Sigmoid colon (tissue), 4 donors: ENCODE results near the gene MTUS2.

Experiments used
- CTCF ChIP-seq, 4 experiments: fragments of 450-650 bp in 3 of 4; fragments of 200-600 bp in 1 of 4; IDR thresholded peaks; one replicate each; pipeline ENCODE4 v1.5.1; 2016 to 2019; ENCODE audit warnings: antibody characterized with exemption in 4 of 4, mild to moderate bottlenecking in 3 of 4, moderate library complexity in 2 of 4
- EP300 ChIP-seq, 4 donors: sonication (generic); formaldehyde crosslinking; IDR thresholded peaks; one replicate each; pipeline ENCODE4 v1.6.1; 2017; ENCODE audit warnings: antibody characterized with exemption in 4 of 4

- no peak for TF ChIP-seq CTCF (IDR thresholded peaks at IDR 0.05)
- no peak for TF ChIP-seq EP300 (IDR thresholded peaks at IDR 0.05)
Measured at GRCh38 chr13:29161676-29162075, 341.5 kb downstream of the MTUS2 start.
